ENCODE measurements around the gene EFNA4. TPM values are rescaled to one million over a fixed set of nuclear protein-coding genes. Genes with fewer than 3 reads are reported as not detected.

Gene EFNA4
- total and polyA plus RNA-seq, 2 of the 8 experiments (the other 6 are each of a cell fraction or from before 2014, with no cell fraction given): 21.9 to 23.9 TPM

DNA sequence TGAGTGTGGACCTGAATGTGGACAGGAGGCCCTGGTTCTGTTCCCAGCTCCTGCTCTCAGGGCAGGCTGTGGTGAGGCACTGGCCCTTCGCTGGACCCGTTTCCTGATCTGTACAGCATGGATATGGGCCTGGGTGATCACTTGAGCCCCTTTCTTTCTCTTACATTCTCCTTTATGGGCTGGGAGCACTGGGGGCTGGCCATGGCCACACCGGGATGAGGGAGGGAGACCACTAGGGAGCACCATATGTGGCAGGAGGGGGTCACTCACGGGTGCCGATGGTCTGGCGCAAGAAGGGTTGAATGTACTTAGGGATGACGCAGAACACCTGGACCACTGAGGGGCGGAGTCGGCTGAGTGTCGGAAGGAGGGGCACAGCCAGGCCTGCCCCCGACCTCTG lies 32.6 kb upstream of the EFNA4 start:
- ChIA-PET POLR2A (ENCODE audit: partially characterized antibody) (interaction anchor here (2.0 to 8.8 kb wide), 2 partner anchors 11 to 13 kb away, joined by 5 to 60 read pairs; no protein-coding TSS in a partner anchor), CTCF (ENCODE audit: partially characterized antibody) (interaction anchor here (1.4 to 9.5 kb wide), 5 partner anchors 8 to 31 kb away, joined by 3 to 76 read pairs (median 19); no protein-coding TSS in a partner anchor)
- Histone ChIP-seq H3K36me3 (ENCODE audit: control insufficient read depth in 2 of 4, insufficient read depth in 4 of 4, low read length in 3 of 4) (no peaks in the 10 kb centered on the region), H3K79me1 (ENCODE audit: low read depth, low read length) (no peaks in the 10 kb centered on the region), H2BK12ac (ENCODE audit: low read depth, low read length) (no peak overlapping the region), H3K4me2 (ENCODE audit: insufficient read depth in 1 of 2, low read depth in 2 of 2, low read length in 2 of 2) (no peak overlapping the region), H2BK20ac (ENCODE audit: low read length) (no peak overlapping the region), H3K56ac (replicated peaks; ENCODE audit: insufficient read length, low read depth, low read length) (no peak overlapping the region), H3K79me2 (ENCODE audit: control insufficient read depth in 1 of 2, insufficient read depth in 2 of 2, low read length in 2 of 2) (no peaks in the 10 kb centered on the region), H2AK5ac (ENCODE audit: low read depth, low read length) (no peak overlapping the region), H3K14ac (ENCODE audit: insufficient read length) (no peak overlapping the region), H3K18ac (ENCODE audit: extremely low read depth, low read length) (no peak overlapping the region), H3K23ac (ENCODE audit: insufficient read length) (no peak overlapping the region), H2BK15ac (ENCODE audit: low read length) (no peak overlapping the region), H4K5ac (ENCODE audit: insufficient read length, low read depth, low read length) (no peak overlapping the region), H3K23me2 (ENCODE audit: low read depth, low read length) (no peaks in the 10 kb centered on the region), H4K20me1 (replicated peaks in 1 of 2; ENCODE audit: control insufficient read depth in 1 of 2, insufficient read depth in 2 of 2, low read length in 2 of 2) (no peaks in the 10 kb centered on the region), H3K4ac (replicated peaks; ENCODE audit: insufficient read length, low read depth, low read length) (no peak overlapping the region), H3K9me3 (ENCODE audit: insufficient read depth in 2 of 2, low read depth in 1 of 2, low read length in 1 of 2) (no peaks in the 10 kb centered on the region), H3K27ac (ENCODE audit: low read depth, low read length) (no peak overlapping the region), H3K27me3 (replicated peaks in 1 of 4; ENCODE audit: control insufficient read depth in 3 of 4, extremely low read depth in 1 of 4, insufficient read depth in 3 of 4, low read length in 3 of 4) (peaks cover 0 to 3% (median 1%) of the 10 kb centered on the region in 4 experiments; a peak in 1 of 7 replicates), H2BK5ac (ENCODE audit: low read depth, low read length) (no peak overlapping the region; the same call in 1 of the 2 replicates), H3K9ac (replicated peaks in 1 of 4; ENCODE audit: extremely low read depth in 1 of 4, low read depth in 3 of 4, low read length in 3 of 4) (no peak overlapping the region), H3K4me1 (replicated peaks in 1 of 4; ENCODE audit: control insufficient read depth in 3 of 4, insufficient read depth in 4 of 4, low read length in 3 of 4) (peaks cover 0 to 5% (median 0%) of the 10 kb centered on the region in 4 experiments; a peak in 2 of 7 replicates), H2BK120ac (replicated peaks; ENCODE audit: low read depth, low read length) (no peak overlapping the region), H2AFZ (ENCODE audit: low read length) (no peak overlapping the region), H4K8ac (ENCODE audit: extremely low read depth, insufficient read depth, low read length) (no peak overlapping the region), H3K4me3 (ENCODE audit: extremely low read depth in 1 of 4, insufficient read depth in 2 of 4, low read depth in 3 of 4, low read length in 4 of 4) (no peak overlapping the region), H4K91ac (replicated peaks; ENCODE audit: insufficient read length, low read length) (no peak overlapping the region)
- no peak for DNase-seq (ENCODE audit: low read depth in 1 of 2, low spot score in 2 of 2)
- WGBS, 2 experiments (ENCODE audit: extremely low coverage in 1 of 2, insufficient coverage in 1 of 2, insufficient read length in 1 of 2, insufficient replicate concordance in 2 of 2, low coverage in 1 of 2, low lambda C conversion rate in 2 of 2, missing lambda C conversion rate in 1 of 2): 92% methylated on average over 11 of the region's 11 CpGs; no CpG with 5 or more reads in 1 of the 2 experiments
- no peak for FAIRE-seq
- TF ChIP-seq CEBPB (IDR thresholded peaks at IDR 0.05; ENCODE audit: low read depth, low read length) (no peak), MAX (IDR thresholded peaks at IDR 0.05) (no peak), TBP (IDR thresholded peaks at IDR 0.05; ENCODE audit: low read depth, low read length) (no peak), ASH2L (IDR thresholded peaks at IDR 0.05; ENCODE audit: low read length) (no peak), CREB1 (IDR thresholded peaks at IDR 0.05) (no peak), POLR2AphosphoS5 (IDR thresholded peaks at IDR 0.05; ENCODE audit: low read depth, low read length) (no peak), FOSL1 (IDR thresholded peaks at IDR 0.05; ENCODE audit: insufficient read depth, low read depth, low read length) (no peak), RFX5 (IDR thresholded peaks at IDR 0.05; ENCODE audit: borderline replicate concordance, low read depth, low read length) (no peak), EZH2 (IDR thresholded peaks at IDR 0.05; ENCODE audit: low read depth, low read length, severe bottlenecking) (no peak), CBX8 (IDR thresholded peaks at IDR 0.05; ENCODE audit: borderline replicate concordance, low read depth, low read length) (no peak), SP4 (IDR thresholded peaks at IDR 0.05; ENCODE audit: low read length) (no peak), EGR1 (IDR thresholded peaks at IDR 0.05; ENCODE audit: borderline replicate concordance, low read depth, low read length) (no peak), RBBP5 (IDR thresholded peaks at IDR 0.05; ENCODE audit: borderline replicate concordance, low read depth, low read length) (no peak), NANOG (IDR thresholded peaks at IDR 0.05; ENCODE audit: insufficient read depth, low read depth, low read length, poor library complexity, severe bottlenecking) (no peak)

All from H1 (cell line).